Measurements from ENCODE around the gene FAM53B. TPM values are rescaled to one million over a fixed set of nuclear protein-coding genes. Genes with fewer than 3 reads are reported as not detected.

FAM53B gene
- 10.7 and 11.9 TPM in 2 replicates for total RNA-seq

DNA sequence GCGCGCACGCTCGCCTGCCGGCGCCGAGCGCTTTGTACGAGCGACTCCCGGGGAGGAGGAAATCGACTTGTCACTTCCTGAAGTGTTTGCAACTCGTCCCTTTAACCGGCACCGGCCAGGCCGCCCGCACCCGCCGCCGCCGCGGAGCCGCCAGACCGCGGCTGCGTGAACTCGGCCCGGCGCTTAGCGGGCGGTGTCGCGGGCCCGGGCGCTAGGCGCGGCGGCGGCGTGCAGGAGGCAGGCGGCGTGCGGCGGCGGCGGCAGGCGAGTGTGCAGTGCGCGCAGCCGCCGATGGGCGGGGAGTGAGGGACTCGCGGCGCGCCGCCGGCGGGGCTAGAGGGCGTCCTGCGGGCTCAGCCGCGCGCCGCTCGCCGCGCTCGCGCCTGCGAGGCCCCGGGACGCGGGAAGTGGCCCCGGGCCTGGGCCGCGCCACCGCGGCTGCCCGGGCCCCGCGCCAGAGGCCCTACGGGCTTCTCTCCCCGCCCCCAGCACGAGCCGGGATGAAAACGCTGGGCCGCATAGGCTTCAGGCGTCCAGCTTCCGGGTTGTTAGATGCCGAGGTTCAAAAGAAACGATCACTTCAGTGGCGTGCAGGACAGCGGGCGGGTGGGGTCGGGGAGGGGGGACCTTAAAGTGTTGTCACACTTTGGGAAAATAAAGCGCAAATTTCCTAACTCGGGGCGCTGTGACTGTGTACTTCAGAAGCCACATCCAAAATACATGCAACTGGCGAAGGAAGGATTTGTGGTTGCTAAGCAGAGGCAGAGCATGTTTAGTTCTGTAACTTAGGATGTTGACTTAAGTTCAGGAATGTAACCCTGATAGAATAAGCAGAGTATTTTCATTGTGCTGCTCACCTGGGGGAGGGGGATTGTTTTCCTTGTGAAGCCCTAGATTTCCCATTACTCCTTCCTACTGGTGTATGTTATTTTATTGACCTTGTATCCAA lies at the start of gene FAM53B:
FAM53B (minus strand) TSS at position 277 of the 949 bp plus-strand sequence. CDS start 37,665 bp downstream, outside the sequence.

GRCh38 chr10:124791547-124792348 lies 47.6 kb upstream of the FAM53B start, which contains the start of gene EEF1AKMT2:
EEF1AKMT2 (minus strand) TSS chr10:124791887; CDS start chr10:124791833, 54 bp downstream.

Other genes starting within 250 kb of the FAM53B start
- gene EEF1AKMT2, start 47.5 kb upstream of the FAM53B start, total RNA-seq: 18.9 and 21.0 TPM in 2 replicates
- gene ABRAXAS2, start 57.4 kb upstream of the FAM53B start, total RNA-seq: 8.8 TPM in 2 replicates
- 17.3 and 18.4 TPM in 2 replicates for gene ZRANB1, start 197.7 kb upstream of the FAM53B start, total RNA-seq